ENCODE measurements around the gene SWI5. TPM values are rescaled to one million over a fixed set of nuclear protein-coding genes. Genes with fewer than 3 reads are reported as not detected.
"Not testable (repeated sequence)": the region's sequence is repeated elsewhere in the genome, so short reads cannot be mapped to it uniquely, and the experiment has no call there.

SWI5 gene
- total RNA-seq = 10 to 100 TPM; 18.5 to 50.2 (median 49.2) TPM

DNA sequence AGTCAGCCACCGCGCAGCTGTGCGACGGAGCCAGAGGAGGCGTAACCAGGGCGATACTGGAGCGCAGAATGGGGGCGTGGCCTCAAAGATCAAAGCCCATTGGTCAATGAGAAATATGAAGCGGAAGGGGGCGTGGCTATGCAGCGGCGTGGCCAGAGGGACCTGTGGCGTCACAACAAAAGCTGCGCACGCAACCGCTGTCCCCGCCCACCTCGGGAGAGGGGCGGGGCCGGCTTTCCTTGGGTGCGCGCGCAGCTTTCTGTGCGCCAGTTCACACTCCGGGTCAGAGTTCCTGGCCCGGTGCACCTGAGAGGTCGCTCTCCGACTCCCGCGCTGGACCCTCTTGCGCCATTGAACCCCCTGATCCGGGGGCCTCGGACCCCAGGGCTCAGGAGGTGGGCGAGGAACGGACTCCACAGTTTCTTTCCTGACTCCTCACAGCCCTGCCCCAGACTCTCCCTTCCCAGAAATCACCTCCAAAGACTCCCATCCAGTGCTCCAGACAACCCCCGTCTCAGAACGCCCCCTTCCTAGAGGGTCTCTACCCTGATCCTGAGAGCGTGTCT lies at the start of gene SWI5:
TSS of gene SWI5 (plus strand) at position 269 of the 566 bp plus-strand sequence.
- intact Hi-C loops (cut with DNase I) = loop anchor here (5.0 kb wide), 1 partner anchor 46 kb away; the partner anchor contains the start of genes COQ4 and TRUB2
- WGBS, 2 donors = 0% methylated on average over 17 to 36 of the region's 38 CpGs
- peak; percentile 90 to 92 for TF ChIP-seq POLR2A (IDR thresholded peaks at IDR 0.05)
- no peak for TF ChIP-seq CTCF (IDR thresholded peaks at IDR 0.05)

DNA sequence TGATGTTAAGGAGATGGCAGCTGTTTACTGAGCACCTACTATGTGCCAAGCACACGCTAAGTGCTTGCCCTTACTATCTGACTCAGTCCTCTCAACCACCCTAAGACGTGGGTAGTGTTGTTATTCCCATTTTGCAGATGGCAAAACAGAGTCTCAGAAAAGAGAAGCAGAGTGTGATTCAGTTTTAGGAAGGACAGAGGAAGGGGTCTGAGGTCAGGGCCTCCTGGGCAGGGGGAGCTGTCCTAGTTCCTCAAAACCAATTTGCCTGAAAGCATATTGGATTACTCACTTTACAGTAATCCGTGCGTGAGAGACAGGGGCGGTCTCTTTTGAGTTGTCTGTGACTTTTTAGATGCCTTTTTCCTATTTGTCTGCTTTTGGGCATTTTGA lies 49.7 kb upstream of the SWI5 start:
- no peaks in the 10 kb centered on the region for H3K27me3 ChIP-seq
- H3K4me3 ChIP-seq (replicated peaks in 1 of 3) = no peak overlapping the region
- no peak for DNase-seq
- no peak for TF ChIP-seq CTCF (IDR thresholded peaks at IDR 0.05)
- TF ChIP-seq POLR2A (IDR thresholded peaks at IDR 0.05) = no peak
- WGBS, 2 donors = 78 to 93% methylated on average over 5 of the region's 5 CpGs
- no peaks in the 10 kb centered on the region for H3K4me1 ChIP-seq
- no peak overlapping the region for H3K27ac ChIP-seq
- no peaks in the 10 kb centered on the region for H3K9me3 ChIP-seq
- intact Hi-C loops (cut with DNase I) = no loop called here
- no peaks in the 10 kb centered on the region for H3K36me3 ChIP-seq

More for the DNA sequence above, at the start of gene SWI5:
- Histone ChIP-seq H3K4me1 (peaks cover 22 to 44% of the 10 kb centered on the region in 2 donors), H3K27ac (peak within 1 kb of the TSS; percentile 16 to 88 (median 85)), H3K36me3 (peaks cover 14 to 25% of the 10 kb centered on the region in 2 donors), H3K4me3 (replicated peaks in 1 of 3) (peak within 1 kb of the TSS; percentile 66 to 97 (median 70)), H3K27me3 (no peaks in the 10 kb centered on the region), H3K9me3 (no peaks in the 10 kb centered on the region)
- DNase-seq = peak; percentile 100

DNA sequence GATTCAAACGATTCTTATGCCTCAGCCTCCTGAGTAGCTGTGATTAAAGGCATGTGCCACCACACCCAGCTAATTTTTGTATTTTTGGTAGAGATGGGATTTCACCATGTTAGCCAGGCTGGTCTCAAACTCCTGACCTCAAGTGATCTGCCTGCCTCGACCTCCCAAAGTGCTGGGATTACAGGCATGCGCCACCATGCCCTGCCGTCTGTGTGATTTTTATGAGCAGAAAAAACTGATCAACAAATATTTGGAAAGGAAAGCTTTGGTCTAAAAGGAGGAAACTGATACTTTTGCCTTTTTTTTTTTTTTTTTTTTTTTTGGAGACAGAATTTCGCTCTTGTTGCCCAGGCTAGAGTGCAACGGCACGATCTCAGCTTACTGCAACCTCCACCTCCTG lies 45.2 kb upstream of the SWI5 start:
- H3K9me3 ChIP-seq; H3K36me3 ChIP-seq; H3K4me3 ChIP-seq (replicated peaks in 1 of 3); intact Hi-C loops (cut with DNase I); DNase-seq; H3K27ac ChIP-seq; H3K4me1 ChIP-seq; H3K27me3 ChIP-seq: not testable (repeated sequence)
- 81 to 82% methylated on average over 7 of the region's 7 CpGs for WGBS, 2 donors

DNA sequence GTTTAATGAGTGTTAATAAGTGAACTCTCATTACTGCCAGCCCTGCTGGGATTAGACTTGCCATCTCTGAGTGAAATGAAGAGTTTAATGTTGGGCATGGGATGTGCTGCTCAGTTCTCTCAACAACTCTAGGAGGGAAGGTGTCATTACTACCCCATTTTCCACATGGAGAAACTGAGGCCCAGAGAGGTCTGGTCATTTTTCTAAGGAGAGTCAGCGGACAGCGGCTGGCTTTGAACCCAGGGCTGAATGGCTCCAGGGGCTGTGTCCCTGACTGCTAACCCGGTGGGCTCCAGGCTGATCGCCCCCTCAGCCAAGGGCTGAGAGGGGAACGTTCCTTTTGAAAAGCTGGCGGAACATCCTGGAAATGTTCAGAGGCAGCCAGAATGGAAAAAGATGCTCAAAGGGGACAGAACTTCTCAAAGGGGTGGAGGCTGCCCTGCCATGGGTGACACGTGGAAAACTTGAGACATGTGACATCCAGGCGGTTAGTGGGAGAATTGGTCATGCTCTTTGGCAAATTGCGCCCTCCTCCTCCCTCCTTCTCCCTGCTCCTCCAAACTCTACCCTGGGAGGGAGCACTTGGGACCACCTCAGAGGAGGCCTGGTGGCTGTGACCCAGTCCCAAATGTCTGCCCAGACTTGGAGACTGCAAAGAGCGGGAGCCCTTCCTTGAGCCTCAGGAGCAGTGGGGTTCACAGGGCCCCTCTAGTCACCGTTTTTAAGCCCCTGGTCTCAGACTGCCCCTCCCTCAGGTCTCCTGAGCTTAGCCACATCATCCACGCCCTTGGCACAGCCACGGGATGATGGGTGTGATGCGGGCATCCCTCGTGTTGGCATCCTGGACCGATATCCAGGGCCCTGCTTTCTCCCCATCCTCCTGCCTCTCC lies 44.2 kb upstream of the SWI5 start:
- H3K4me1 ChIP-seq = no peaks in the 10 kb centered on the region
- 68 to 71% methylated on average over 15 to 16 of the region's 16 CpGs for WGBS, 2 donors
- intact Hi-C loops (cut with DNase I) = no loop called here
- no peaks in the 10 kb centered on the region for H3K9me3 ChIP-seq
- no peaks in the 10 kb centered on the region for H3K27me3 ChIP-seq
- no peak overlapping the region for H3K4me3 ChIP-seq (replicated peaks in 1 of 3)
- no peak for DNase-seq
- H3K36me3 ChIP-seq = no peaks in the 10 kb centered on the region
- no peak for TF ChIP-seq POLR2A (IDR thresholded peaks at IDR 0.05)
- no peak for TF ChIP-seq CTCF (IDR thresholded peaks at IDR 0.05)
- H3K27ac ChIP-seq = peak overlapping the region in 1 of 3 donors; percentile 52

GRCh38 chr9:128232528-128233428 lies 43.3 kb upstream of the SWI5 start:
- H3K27ac ChIP-seq = peak overlapping the region in 1 of 3 donors; percentile 24
- H3K9me3 ChIP-seq = no peaks in the 10 kb centered on the region
- H3K36me3 ChIP-seq = no peaks in the 10 kb centered on the region
- no peaks in the 10 kb centered on the region for H3K4me1 ChIP-seq
- no peak overlapping the region for H3K4me3 ChIP-seq (replicated peaks in 1 of 3)
- intact Hi-C loops (cut with DNase I) = no loop called here
- TF ChIP-seq POLR2A (IDR thresholded peaks at IDR 0.05) (no peak), CTCF (IDR thresholded peaks at IDR 0.05) (no peak)
- H3K27me3 ChIP-seq = no peaks in the 10 kb centered on the region
- no peak for DNase-seq
- 78 to 80% methylated on average over 19 to 21 of the region's 22 CpGs for WGBS, 2 donors
